Activated T-helper 17 cell treated with anti-CD3 and anti-CD28 coated beads, Interleukin-2, amount 50 U/mL, for 72 hours (primary cell): Measurements from ENCODE around the gene AFG3L2. TPM values are rescaled to one million over a fixed set of nuclear protein-coding genes. Genes with fewer than 3 reads are reported as not detected.

Experiments used
- ATAC-seq: fragments of 150-1000 bp; cut with Tn5 transposase; replicated peaks from 2 replicates; pipeline ENCODE4 v1.10.0; 2021; ENCODE audit warnings: mild to moderate bottlenecking, moderate library complexity
- H3K27ac Mint-ChIP-seq: one replicate; pipeline ENCODE4 v1.8.0; 2022; ENCODE audit warnings: mixed read lengths
- H3K27me3 Mint-ChIP-seq: one replicate; pipeline ENCODE4 v1.8.0; 2022; ENCODE audit warnings: mixed read lengths
- H3K36me3 Mint-ChIP-seq: one replicate; pipeline ENCODE4 v1.8.0; 2022; ENCODE audit warnings: low read depth, mild to moderate bottlenecking, mixed read lengths
- H3K4me1 Mint-ChIP-seq: one replicate; pipeline ENCODE4 v1.8.0; 2022; ENCODE audit warnings: mixed read lengths
- H3K4me3 Mint-ChIP-seq: one replicate; pipeline ENCODE4 v1.8.0; 2022; ENCODE audit warnings: mild to moderate bottlenecking, mixed read lengths
- H3K9me3 Mint-ChIP-seq: one replicate; pipeline ENCODE4 v1.8.0; 2022; ENCODE audit warnings: mixed read lengths
- total RNA-seq, 2 donors: library from RNA; stranded (reverse); gene quantifications; one replicate each; pipeline ENCODE4 v1.2.3, GENCODE V29; 2022

Gene AFG3L2
- total RNA-seq, 2 donors from 2014 or later = 30.6 to 63.9 TPM

GRCh38 chr18:12315490-12315889, 61.5 kb downstream of the AFG3L2 start:
- no peaks in the 10 kb centered on the region for H3K4me1 Mint-ChIP-seq
- H3K27ac Mint-ChIP-seq = no peak overlapping the region
- H3K9me3 Mint-ChIP-seq = peaks cover 5% of the 10 kb centered on the region

DNA sequence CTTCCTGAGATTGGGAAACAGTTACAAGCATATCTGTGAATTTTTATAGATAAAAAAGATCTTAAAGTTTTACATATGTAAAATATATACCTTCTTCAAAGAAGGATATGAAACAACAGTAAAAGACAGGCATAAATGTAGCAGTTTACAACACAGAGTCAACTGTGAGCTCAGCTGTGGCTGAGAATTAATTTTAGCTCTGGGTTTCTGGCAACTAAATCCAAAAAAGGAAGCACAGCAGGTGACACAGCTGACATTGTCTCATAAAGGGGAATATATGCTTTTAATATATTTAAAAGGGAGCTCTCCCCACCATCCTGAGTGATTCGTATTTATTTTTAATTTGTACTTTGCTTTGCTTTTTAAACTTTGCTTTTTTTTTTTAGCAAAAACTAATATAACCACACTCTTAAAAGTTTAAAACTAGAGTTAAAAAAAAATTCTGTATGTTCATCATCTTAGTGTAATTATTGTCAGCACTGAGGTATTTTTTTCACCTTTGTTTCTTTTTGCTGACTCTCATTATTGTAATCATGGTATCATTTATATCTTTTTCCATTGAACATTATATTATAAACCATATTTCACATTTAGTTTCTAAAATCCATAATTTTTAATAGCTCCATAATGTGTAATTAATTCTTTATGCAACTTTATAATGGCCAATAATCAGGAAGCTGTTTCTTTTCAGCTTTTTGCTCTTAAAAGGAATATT, 62.3 kb downstream of the AFG3L2 start:
- Mint-ChIP-seq H3K4me1 (no peaks in the 10 kb centered on the region), H3K36me3 (peaks cover 6% of the 10 kb centered on the region), H3K4me3 (no peak overlapping the region), H3K27ac (no peak overlapping the region), H3K9me3 (peaks cover 5% of the 10 kb centered on the region), H3K27me3 (peaks cover 10% of the 10 kb centered on the region)
- no peak for ATAC-seq

More at GRCh38 chr18:12315490-12315889, 61.5 kb downstream of the AFG3L2 start:
- Mint-ChIP-seq H3K27me3 (peaks cover 8% of the 10 kb centered on the region), H3K4me3 (no peak overlapping the region), H3K36me3 (peaks cover 6% of the 10 kb centered on the region)
- no peak for ATAC-seq

DNA sequence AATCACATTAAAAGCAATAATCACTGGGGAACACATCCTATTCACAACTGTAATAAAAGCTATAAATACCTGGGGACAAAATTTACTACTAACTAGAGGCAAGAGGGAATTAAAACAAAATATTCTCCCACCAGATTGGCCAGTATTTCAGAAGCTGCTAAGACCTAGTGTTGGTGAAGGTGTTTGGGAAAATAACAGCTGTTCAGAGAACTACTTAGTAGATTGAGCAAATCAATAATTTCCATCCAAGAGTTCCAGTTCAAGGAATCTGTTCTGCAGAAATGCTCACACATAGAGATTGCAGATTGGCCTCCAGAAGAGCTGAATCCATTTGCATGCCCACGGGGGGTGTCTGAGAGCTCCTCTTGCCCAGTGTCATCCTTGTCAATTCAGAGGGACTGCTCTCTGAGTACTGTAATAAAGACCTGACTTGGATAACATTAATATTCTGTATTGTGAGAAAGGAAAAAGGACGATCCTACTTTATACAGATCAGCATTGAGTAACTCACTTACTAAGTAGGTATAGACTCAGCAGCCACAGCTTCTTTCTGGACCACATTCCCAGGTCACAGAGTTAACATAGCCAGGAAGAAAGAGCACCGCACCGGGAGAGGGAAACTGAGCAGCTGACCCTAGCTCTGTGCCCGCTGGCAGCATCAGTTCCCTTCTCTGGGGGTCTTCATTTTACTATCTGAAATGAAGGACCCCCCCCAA, 63.3 kb downstream of the AFG3L2 start:
- no peak overlapping the region for H3K4me3 Mint-ChIP-seq

GRCh38 chr18:12312976-12313375, 64.1 kb downstream of the AFG3L2 start:
- Mint-ChIP-seq H3K9me3 (peaks cover 5% of the 10 kb centered on the region), H3K4me3 (no peak overlapping the region), H3K4me1 (no peaks in the 10 kb centered on the region), H3K27ac (no peak overlapping the region), H3K36me3 (peaks cover 6% of the 10 kb centered on the region), H3K27me3 (peaks cover 14% of the 10 kb centered on the region)
- no peak for ATAC-seq

More for the DNA sequence above, 63.3 kb downstream of the AFG3L2 start:
- peaks cover 5% of the 10 kb centered on the region for H3K9me3 Mint-ChIP-seq
- peaks cover 14% of the 10 kb centered on the region for H3K27me3 Mint-ChIP-seq
- H3K4me1 Mint-ChIP-seq = no peaks in the 10 kb centered on the region
- ATAC-seq = no peak
- H3K27ac Mint-ChIP-seq = no peak overlapping the region
- peaks cover 6% of the 10 kb centered on the region for H3K36me3 Mint-ChIP-seq

DNA sequence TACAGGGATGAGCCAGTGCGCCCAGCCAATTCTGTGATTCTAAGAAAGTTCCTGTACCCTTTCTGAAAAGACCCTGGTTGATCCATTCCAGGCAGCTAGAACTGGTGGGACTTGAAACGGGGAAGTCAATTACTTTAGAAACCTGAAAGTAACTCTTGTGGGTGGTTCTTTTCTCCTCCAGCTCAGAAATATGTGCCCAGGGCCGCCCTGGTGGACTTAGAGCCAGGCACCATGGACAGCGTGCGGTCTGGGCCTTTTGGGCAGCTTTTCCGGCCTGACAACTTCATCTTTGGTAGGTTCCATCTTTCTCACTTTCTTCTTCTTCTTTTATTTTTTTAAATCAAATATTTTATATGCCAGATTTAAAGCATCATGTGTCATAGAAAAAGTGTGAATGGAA, 66.3 kb downstream of the AFG3L2 start:
- Mint-ChIP-seq H3K27me3 (peaks cover 25% of the 10 kb centered on the region), H3K4me1 (no peaks in the 10 kb centered on the region), H3K9me3 (peaks cover 5% of the 10 kb centered on the region), H3K4me3 (no peak overlapping the region), H3K36me3 (peaks cover 16% of the 10 kb centered on the region), H3K27ac (no peak overlapping the region)
- ATAC-seq = no peak

DNA sequence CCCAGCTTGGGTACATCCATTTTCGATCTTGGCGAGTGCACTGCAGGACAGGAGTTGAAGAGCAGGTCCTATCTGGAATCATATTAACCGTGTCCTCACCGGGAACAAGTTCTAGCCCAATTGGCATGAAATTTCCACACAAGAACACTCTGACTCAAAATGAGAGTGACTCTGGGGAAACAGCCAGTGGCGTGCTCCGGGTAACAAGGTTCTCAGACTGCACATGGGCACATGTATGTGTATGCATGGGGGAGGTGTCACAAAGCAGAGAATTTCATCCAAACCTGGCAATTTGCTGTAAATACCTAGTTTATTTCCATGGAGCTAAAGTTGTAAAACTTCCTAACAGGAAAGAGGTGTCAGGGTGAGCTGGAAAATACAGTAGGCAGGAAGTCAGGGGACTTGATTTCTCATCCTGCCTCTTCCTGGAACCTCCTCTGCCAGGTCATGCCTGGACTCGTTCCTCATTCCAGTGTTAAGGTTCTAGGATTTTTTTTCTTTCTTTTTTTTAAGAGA, 67.3 kb downstream of the AFG3L2 start:
- H3K36me3 Mint-ChIP-seq = peaks cover 16% of the 10 kb centered on the region
- ATAC-seq = no peak
- peaks cover 34% of the 10 kb centered on the region for H3K27me3 Mint-ChIP-seq
- peaks cover 5% of the 10 kb centered on the region for H3K9me3 Mint-ChIP-seq
- peak overlapping the region; percentile 5 for H3K4me3 Mint-ChIP-seq
- H3K27ac Mint-ChIP-seq = no peak overlapping the region
- no peaks in the 10 kb centered on the region for H3K4me1 Mint-ChIP-seq

DNA sequence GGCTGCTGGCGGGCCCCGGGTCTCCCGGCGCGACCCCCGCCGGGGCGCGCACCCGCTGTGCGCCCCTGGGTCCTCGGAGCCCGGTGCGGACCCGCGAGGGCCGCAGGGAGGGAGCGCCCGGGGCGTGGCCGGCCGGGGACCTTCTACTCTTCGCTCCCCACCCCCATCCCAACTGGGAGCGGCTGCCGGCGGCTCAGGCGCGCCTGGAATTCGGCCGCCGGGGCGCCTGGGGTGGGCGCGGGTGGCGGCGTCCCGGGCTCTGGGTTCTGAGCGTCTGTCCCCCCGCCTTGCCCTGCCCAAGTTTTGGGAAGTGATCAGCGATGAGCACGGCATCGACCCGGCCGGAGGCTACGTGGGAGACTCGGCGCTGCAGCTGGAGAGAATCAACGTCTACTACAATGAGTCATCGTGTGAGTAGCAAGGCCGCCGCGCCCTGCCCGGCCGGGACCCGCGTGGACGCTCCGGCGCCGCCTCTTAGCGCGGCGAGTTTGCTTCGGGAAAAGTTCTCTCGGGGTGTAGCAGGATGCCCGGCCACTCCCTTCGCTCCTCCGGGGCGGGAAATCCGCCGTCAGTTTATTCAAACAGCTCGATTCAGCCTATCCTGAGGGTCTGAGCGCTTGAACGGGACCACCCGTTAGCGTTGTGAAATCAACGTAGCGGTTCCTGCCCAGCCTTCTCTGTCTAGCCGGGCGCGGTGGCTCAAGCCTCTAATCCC, 68.5 kb downstream of the AFG3L2 start:
- Mint-ChIP-seq H3K27ac (no peak overlapping the region), H3K36me3 (peaks cover 16% of the 10 kb centered on the region), H3K9me3 (peaks cover 5% of the 10 kb centered on the region), H3K27me3 (peaks cover 42% of the 10 kb centered on the region), H3K4me3 (peak overlapping the region; percentile 59), H3K4me1 (no peaks in the 10 kb centered on the region)
- peak; percentile 81 for ATAC-seq

- Mint-ChIP-seq H3K4me1 (no peaks in the 10 kb centered on the region), H3K4me3 (peak within 1 kb of the TSS; percentile 72), H3K36me3 (peaks cover 16% of the 10 kb centered on the region), H3K27me3 (peaks cover 42% of the 10 kb centered on the region), H3K9me3 (peaks cover 5% of the 10 kb centered on the region), H3K27ac (no peak within 1 kb of the TSS)
- peak; percentile 76 for ATAC-seq
Observed at GRCh38 chr18:12307701-12308385, 69.2 kb downstream of the AFG3L2 start, which contains the start of gene TUBB6. Gene TUBB6 (plus strand): TSS chr18:12308241. CDS start chr18:12308293, 52 bp downstream.

- H3K4me3 Mint-ChIP-seq = peak overlapping the region; percentile 72
- H3K9me3 Mint-ChIP-seq = peaks cover 5% of the 10 kb centered on the region
- H3K27me3 Mint-ChIP-seq = peaks cover 42% of the 10 kb centered on the region
- ATAC-seq = no peak
- H3K36me3 Mint-ChIP-seq = peaks cover 16% of the 10 kb centered on the region
- no peaks in the 10 kb centered on the region for H3K4me1 Mint-ChIP-seq
- H3K27ac Mint-ChIP-seq = no peak overlapping the region
Observed at GRCh38 chr18:12306752-12307700, 70.0 kb downstream of the AFG3L2 start.

DNA sequence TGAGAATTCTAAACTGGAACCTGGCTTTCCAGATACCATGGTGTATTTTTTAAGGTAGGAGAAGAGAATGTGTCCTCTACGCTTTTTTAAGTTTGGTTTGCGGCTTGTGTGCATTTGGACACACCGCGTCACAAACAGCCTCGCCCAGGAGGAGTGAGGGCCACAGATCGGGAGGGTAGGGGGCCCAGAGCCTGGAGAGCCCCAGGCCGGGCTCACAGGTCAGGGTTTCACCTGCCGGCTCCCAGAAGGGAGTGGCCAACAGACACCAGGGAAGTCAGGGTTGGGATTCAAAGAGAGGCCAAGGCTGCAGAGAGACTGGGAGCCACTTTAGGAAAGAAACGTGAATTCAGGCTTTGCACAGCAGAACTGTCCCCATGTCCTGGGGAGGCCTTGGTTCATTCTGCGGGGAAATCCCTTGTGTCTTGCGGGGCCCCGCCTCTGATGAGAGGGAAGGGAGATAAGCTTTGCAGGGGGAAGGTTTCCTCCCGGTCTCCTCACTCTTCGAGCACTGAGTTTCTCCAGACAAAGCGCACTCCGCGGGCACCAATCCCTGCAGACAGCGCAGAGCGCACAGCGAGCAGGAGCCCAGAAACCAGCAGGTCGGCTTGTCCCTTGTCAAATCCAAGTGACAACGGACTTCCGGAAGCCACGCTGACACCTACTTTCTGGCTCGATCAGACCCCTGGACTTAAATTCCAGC, 70.9 kb downstream of the AFG3L2 start:
- Mint-ChIP-seq H3K9me3 (no peaks in the 10 kb centered on the region), H3K36me3 (peaks cover 11% of the 10 kb centered on the region), H3K27me3 (peaks cover 37% of the 10 kb centered on the region), H3K4me3 (peak overlapping the region; percentile 72), H3K4me1 (no peaks in the 10 kb centered on the region), H3K27ac (no peak overlapping the region)
- ATAC-seq = no peak

DNA sequence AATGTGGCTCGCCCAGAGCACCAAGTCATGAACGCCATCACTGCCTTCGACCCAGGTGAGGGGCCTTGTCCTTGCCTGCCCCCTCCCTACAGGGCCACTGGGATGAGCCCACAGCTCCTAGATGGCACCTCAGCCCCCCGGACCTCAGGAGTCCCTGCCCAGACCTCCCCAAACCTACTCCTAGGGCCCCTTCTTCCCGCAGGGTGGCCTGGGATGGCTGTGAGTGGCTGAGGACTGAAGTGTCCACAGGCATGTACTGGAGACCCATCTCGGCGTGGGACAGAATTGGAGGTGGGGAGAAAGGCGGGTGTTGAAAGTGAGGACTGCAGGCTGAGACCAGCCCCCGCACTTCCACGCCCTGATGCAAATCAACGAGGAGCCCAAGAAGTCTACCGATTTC, 71.8 kb downstream of the AFG3L2 start:
- Mint-ChIP-seq H3K27ac (no peak overlapping the region), H3K27me3 (peaks cover 36% of the 10 kb centered on the region), H3K4me1 (no peaks in the 10 kb centered on the region), H3K9me3 (no peaks in the 10 kb centered on the region), H3K36me3 (peaks cover 11% of the 10 kb centered on the region), H3K4me3 (no peak overlapping the region)
- no peak for ATAC-seq

GRCh38 chr18:12304351-12305210, 72.4 kb downstream of the AFG3L2 start:
- no peaks in the 10 kb centered on the region for H3K9me3 Mint-ChIP-seq
- H3K36me3 Mint-ChIP-seq = peaks cover 11% of the 10 kb centered on the region
- no peak overlapping the region for H3K4me3 Mint-ChIP-seq
- no peak for ATAC-seq
- no peak overlapping the region for H3K27ac Mint-ChIP-seq
- H3K27me3 Mint-ChIP-seq = peaks cover 34% of the 10 kb centered on the region
- no peaks in the 10 kb centered on the region for H3K4me1 Mint-ChIP-seq
